Measurements from ENCODE around the gene WSCD1. TPM values are rescaled to one million over a fixed set of nuclear protein-coding genes. Genes with fewer than 3 reads are reported as not detected.

Gene WSCD1
- total and polyA plus RNA-seq, 8 donors, result 1.2 to 4.1 (median 2.6) TPM

- Histone ChIP-seq H3K9me3 (no peaks in the 10 kb centered on the region), H3K27me3 (no peaks in the 10 kb centered on the region), H3K4me3 (no peak overlapping the region), H3K36me3 (no peaks in the 10 kb centered on the region), H3K27ac (no peak overlapping the region), H3K4me1 (no peaks in the 10 kb centered on the region)
- 94 to 95% methylated on average over 32 to 35 of the region's 35 CpGs for WGBS, 2 donors
- intact Hi-C loops (cut with DNase I), result no loop called here
- no peak for TF ChIP-seq CTCF (IDR thresholded peaks at IDR 0.05)
- FAIRE-seq, result no peak
- no peak for ATAC-seq
- no peak for DNase-seq
These were observed 10.7 kb downstream of the WSCD1 start for GRCh38 chr17:6080711-6081430.

GRCh38 chr17:6082335-6082734 lies 12.2 kb downstream of the WSCD1 start:
- no peak for TF ChIP-seq CTCF (IDR thresholded peaks at IDR 0.05)
- no peaks in the 10 kb centered on the region for H3K27me3 ChIP-seq
- FAIRE-seq (no peak), DNase-seq (no peak), ATAC-seq (no peak)
- 83 to 84% methylated on average over 8 of the region's 8 CpGs for WGBS, 2 donors
- H3K9me3 ChIP-seq, result no peaks in the 10 kb centered on the region
- no peak overlapping the region for H3K4me3 ChIP-seq
- H3K4me1 ChIP-seq, result no peaks in the 10 kb centered on the region
- no peaks in the 10 kb centered on the region for H3K36me3 ChIP-seq
- intact Hi-C loops (cut with DNase I), result no loop called here
- no peak overlapping the region for H3K27ac ChIP-seq

- intact Hi-C loops (cut with DNase I), result no loop called here
These were observed 14.4 kb downstream of the WSCD1 start for GRCh38 chr17:6084311-6085161.

GRCh38 chr17:6085812-6086211 lies 15.6 kb downstream of the WSCD1 start:
- no peak for DNase-seq
- Histone ChIP-seq H3K4me3 (no peak overlapping the region), H3K9me3 (no peaks in the 10 kb centered on the region), H3K27ac (no peak overlapping the region), H3K4me1 (no peaks in the 10 kb centered on the region), H3K27me3 (no peaks in the 10 kb centered on the region), H3K36me3 (no peaks in the 10 kb centered on the region)
- WGBS, 2 donors, result 74 to 75% methylated on average over 9 of the region's 9 CpGs
- no peak for TF ChIP-seq CTCF (IDR thresholded peaks at IDR 0.05)
- FAIRE-seq, result no peak
- no peak for ATAC-seq
- intact Hi-C loops (cut with DNase I), result no loop called here

More at GRCh38 chr17:6084311-6085161, 14.4 kb downstream of the WSCD1 start:
- Histone ChIP-seq H3K4me3 (no peak overlapping the region), H3K4me1 (no peaks in the 10 kb centered on the region), H3K36me3 (no peaks in the 10 kb centered on the region), H3K27ac (no peak overlapping the region), H3K27me3 (no peaks in the 10 kb centered on the region), H3K9me3 (no peaks in the 10 kb centered on the region)
- peak in 1 of 4 donors; percentile 14 for ATAC-seq
- 64 to 74% methylated on average over 25 of the region's 25 CpGs for WGBS, 2 donors
- no peak for TF ChIP-seq CTCF (IDR thresholded peaks at IDR 0.05)
- FAIRE-seq, result no peak
- DNase-seq, result no peak
